Right lobe of liver (tissue), 4 donors: ENCODE measurements around the gene TOP3A.

Experiments used
- CTCF ChIP-seq, 4 donors: fragments of 200-600 bp in 3 of 4; fragments of 450-650 bp in 1 of 4; IDR thresholded peaks; one replicate each; pipeline versions ENCODE4 v1.5.1 to v1.8.0; 2016 to 2022; ENCODE audit warnings: antibody characterized with exemption in 4 of 4, mild to moderate bottlenecking in 2 of 4
- POLR2A ChIP-seq: fragments of 450-650 bp; IDR thresholded peaks from one replicate; pipeline ENCODE4 v1.6.1; 2017; ENCODE audit warnings: antibody characterized with exemption, mild to moderate bottlenecking
- donor health status: DM: no; HTN: no; CAD: no.
- donor health status: DM: no; HTN: no; CAD: no.
- donor health status: DM: no; HTN: yes; CAD: no.

GRCh38 chr17:18252160-18252559, 62.6 kb downstream of the TOP3A start:
- TF ChIP-seq CTCF (IDR thresholded peaks at IDR 0.05), result no peak
- TF ChIP-seq POLR2A, result no peak
